H9 (cell line): Measurements from ENCODE around the gene TMEM171. TPM values are rescaled to one million over a fixed set of nuclear protein-coding genes. Genes with fewer than 3 reads are reported as not detected.

Source experiments
- DNase-seq: peaks from one replicate; pipeline ENCODE4 v3.0.0-alpha.2; 2017
- H2AFZ ChIP-seq: one replicate; pipeline ENCODE4 v1.6.1; 2013; ENCODE audit warnings: mild to moderate bottlenecking, low read length, control low read depth, moderate library complexity
- H2AK5ac ChIP-seq: 2 replicates; pipeline ENCODE4 v1.6.1; 2013; ENCODE audit warnings: low read length, control low read depth, mixed read lengths; ENCODE audit not compliant: insufficient read length
- H2BK120ac ChIP-seq: one replicate; pipeline ENCODE4 v1.6.1; 2013; ENCODE audit warnings: low read depth, mild to moderate bottlenecking, low read length, control low read depth, inconsistent platforms; ENCODE audit not compliant: poor library complexity, severe bottlenecking
- H2BK12ac ChIP-seq: 2 replicates; pipeline ENCODE4 v1.6.1; 2013; ENCODE audit warnings: low read length, control low read depth, mixed read lengths, low read depth; ENCODE audit not compliant: insufficient read length
- H2BK15ac ChIP-seq: 2 replicates; pipeline ENCODE4 v1.6.1; 2013; ENCODE audit warnings: low read depth, low read length, control low read depth
- H2BK20ac ChIP-seq: one replicate; pipeline ENCODE4 v1.6.1; 2013; ENCODE audit warnings: low read depth, mild to moderate bottlenecking, low read length, control low read depth, inconsistent platforms; ENCODE audit not compliant: poor library complexity, severe bottlenecking
- H2BK5ac ChIP-seq: 2 replicates; pipeline ENCODE4 v1.6.1; 2013; ENCODE audit warnings: low read length, control low read depth, mixed read lengths; ENCODE audit not compliant: insufficient read length
- H3K14ac ChIP-seq: 2 replicates; pipeline ENCODE4 v1.6.1; 2013; ENCODE audit warnings: low read length, control low read depth; ENCODE audit not compliant: insufficient read depth
- H3K18ac ChIP-seq: 2 replicates; pipeline ENCODE4 v1.6.1; 2013; ENCODE audit warnings: low read depth, mild to moderate bottlenecking, mixed read lengths, low read length, control low read depth; ENCODE audit not compliant: insufficient read length
- H3K23ac ChIP-seq: 2 replicates; pipeline ENCODE4 v1.6.1; 2013; ENCODE audit warnings: low read length, control low read depth, mixed read lengths, low read depth; ENCODE audit not compliant: insufficient read length
- H3K23me2 ChIP-seq: 2 replicates; pipeline ENCODE4 v1.6.1; 2013; ENCODE audit warnings: low read depth, mild to moderate bottlenecking, mixed read lengths, low read length, control low read depth; ENCODE audit not compliant: insufficient read length, poor library complexity, severe bottlenecking
- H3K27ac ChIP-seq: 2 replicates; pipeline ENCODE4 v1.5.1; 2013; ENCODE audit warnings: low read length, control low read depth, mixed read lengths, low read depth; ENCODE audit not compliant: insufficient read length
- H3K27me3 ChIP-seq: 2 replicates; pipeline ENCODE4 v1.6.1; 2013; ENCODE audit warnings: low read length, control low read depth, inconsistent platforms; ENCODE audit not compliant: insufficient read depth
- H3K4ac ChIP-seq: 2 replicates; pipeline ENCODE4 v1.6.1; 2013; ENCODE audit warnings: low read depth, mild to moderate bottlenecking, control low read depth, inconsistent platforms, low read length, moderate library complexity
- H3K4me1 ChIP-seq: 2 replicates; pipeline ENCODE4 v1.6.1; 2013; ENCODE audit warnings: low read length, control low read depth, inconsistent platforms; ENCODE audit not compliant: insufficient read depth
- H3K4me2 ChIP-seq: 2 replicates; pipeline ENCODE4 v1.6.1; 2013; ENCODE audit warnings: low read length, control low read depth, mixed read lengths; ENCODE audit not compliant: insufficient read length, insufficient read depth
- H3K56ac ChIP-seq: 2 replicates; pipeline ENCODE4 v1.6.1; 2013; ENCODE audit warnings: low read depth, mild to moderate bottlenecking, mixed read lengths, low read length, control low read depth; ENCODE audit not compliant: insufficient read length
- H3K79me1 ChIP-seq: 2 replicates; pipeline ENCODE4 v1.6.1; 2013; ENCODE audit warnings: low read depth, mild to moderate bottlenecking, moderate library complexity, low read length, control low read depth, inconsistent platforms; ENCODE audit not compliant: insufficient read depth, poor library complexity, severe bottlenecking
- H3K79me2 ChIP-seq: 2 replicates; pipeline ENCODE4 v1.6.1; 2013; ENCODE audit warnings: low read length, control low read depth, inconsistent platforms; ENCODE audit not compliant: insufficient read depth
- H3K9ac ChIP-seq: 2 replicates; pipeline ENCODE4 v1.6.1; 2013; ENCODE audit warnings: low read length, control low read depth, mixed read lengths; ENCODE audit not compliant: insufficient read length; ENCODE audit errors: extremely low read depth
- H3K9me3 ChIP-seq: one replicate; pipeline ENCODE4 v1.6.1; 2013; ENCODE audit warnings: low read depth, low read length, inconsistent platforms; ENCODE audit not compliant: control insufficient read depth
- H3T11ph ChIP-seq: one replicate; pipeline ENCODE4 v1.6.1; 2013; ENCODE audit warnings: mild to moderate bottlenecking, low read length, control low read depth, inconsistent platforms
- H4K20me1 ChIP-seq: one replicate; pipeline ENCODE4 v1.6.1; 2013; ENCODE audit not compliant: control insufficient read depth, insufficient read length, insufficient read depth
- H4K5ac ChIP-seq: 2 replicates; pipeline ENCODE4 v1.6.1; 2013; ENCODE audit warnings: low read depth, mild to moderate bottlenecking, mixed read lengths, low read length, control low read depth; ENCODE audit not compliant: insufficient read length
- H4K8ac ChIP-seq: replicated peaks from 2 replicates; pipeline ENCODE4 v1.6.1; 2013; ENCODE audit warnings: low read length, control low read depth, mixed read lengths, low read depth; ENCODE audit not compliant: insufficient read length
- H4K91ac ChIP-seq: 2 replicates; pipeline ENCODE4 v1.6.1; 2013; ENCODE audit warnings: low read depth, mild to moderate bottlenecking, moderate library complexity, mixed read lengths, low read length, control low read depth; ENCODE audit not compliant: insufficient read length
- H3K27ac Mint-ChIP-seq, 3 experiments: 2 replicates in 2 of 3; 3 replicates in 1 of 3; pipeline ENCODE4 v1.8.0; 2020 to 2021; ENCODE audit warnings: mixed read lengths in 3 of 3, mild to moderate bottlenecking in 1 of 3, moderate library complexity in 1 of 3
- H3K27me3 Mint-ChIP-seq: 2 replicates; pipeline ENCODE4 v1.8.0; 2021; ENCODE audit warnings: low read depth, mild to moderate bottlenecking, moderate library complexity, mixed read lengths
- H3K36me3 Mint-ChIP-seq, 3 experiments: 2 replicates in 2 of 3; 3 replicates in 1 of 3; pipeline ENCODE4 v1.8.0; 2020 to 2021; ENCODE audit warnings: low read depth in 3 of 3, mixed read lengths in 3 of 3; ENCODE audit not compliant: insufficient read depth in 1 of 3
- H3K4me1 Mint-ChIP-seq, 2 experiments: 2 replicates each; pipeline ENCODE4 v1.8.0; 2020; ENCODE audit warnings: mixed read lengths in 2 of 2
- H3K4me3 Mint-ChIP-seq, 2 experiments: 2 replicates in 1 of 2; 3 replicates in 1 of 2; pipeline ENCODE4 v1.8.0; 2020 to 2021; ENCODE audit warnings: mild to moderate bottlenecking in 2 of 2, mixed read lengths in 2 of 2, moderate library complexity in 1 of 2
- H3K9me3 Mint-ChIP-seq, 2 experiments: 2 replicates in 1 of 2; 3 replicates in 1 of 2; pipeline ENCODE4 v1.8.0; 2020; ENCODE audit warnings: mild to moderate bottlenecking in 2 of 2, mixed read lengths in 2 of 2, moderate library complexity in 1 of 2
- WGBS: extraction: QIAGEN DNeasy Blood & Tissue Kit; methylation state at CpG from one replicate; pipeline ENCODE4 v1.1.7; 2013; ENCODE audit warnings: missing lambda C conversion rate, low lambda C conversion rate, mixed read lengths; ENCODE audit not compliant: insufficient read length; ENCODE audit errors: extremely low coverage; 5-methylcytosine and 5-hydroxymethylcytosine counted together
- total RNA-seq: library from RNA; stranded (reverse); gene quantifications from 2 replicates; pipeline ENCODE4 v1.2.1, GENCODE V29; 2021
- TF ChIP-seq, protein P1 (sequence below): fragments of 200-600 bp; sonication (generic); conservative IDR thresholded peaks from 3 replicates; pipeline ENCODE4 v1.8.0; 2021; ENCODE audit warnings: antibody characterized with exemption, mild to moderate bottlenecking

The TMEM171 gene
- total RNA-seq, 1 experiment from 2014 or later = 0.42 TPM

GRCh38 chr5:73130811-73131210 lies 10.4 kb downstream of the TMEM171 start:
- Histone ChIP-seq H3K4me2 (no peak overlapping the region), H2BK120ac (no peak overlapping the region), H2BK12ac (no peak overlapping the region), H3K4ac (no peak overlapping the region), H2BK20ac (no peak overlapping the region), H3K18ac (no peak overlapping the region), H4K91ac (no peak overlapping the region), H3K79me2 (no peaks in the 10 kb centered on the region), H3K56ac (no peak overlapping the region), H3K27ac (no peak overlapping the region), H2AK5ac (no peak overlapping the region), H2AFZ (no peak overlapping the region), H4K5ac (no peak overlapping the region), H4K8ac (no peak overlapping the region), H4K20me1 (no peaks in the 10 kb centered on the region), H3K9ac (no peak overlapping the region), H2BK15ac (no peak overlapping the region), H3K23ac (no peak overlapping the region), H3K27me3 (no peaks in the 10 kb centered on the region), H3K23me2 (no peaks in the 10 kb centered on the region), H2BK5ac (no peak overlapping the region), H3K4me1 (peaks cover 3% of the 10 kb centered on the region; the same call in 1 of the 2 replicates), H3T11ph (no peak overlapping the region), H3K79me1 (no peaks in the 10 kb centered on the region), H3K14ac (no peak overlapping the region), H3K9me3 (no peaks in the 10 kb centered on the region)
- Mint-ChIP-seq H3K4me1 (peaks cover 21 to 23% of the 10 kb centered on the region in 2 experiments), H3K27ac (no peak overlapping the region), H3K9me3 (no peaks in the 10 kb centered on the region; a peak in 1 of 5 replicates), H3K36me3 (peaks cover 0 to 2% (median 0%) of the 10 kb centered on the region in 3 experiments; a peak in 2 of 7 replicates), H3K27me3 (peaks cover 5% of the 10 kb centered on the region), H3K4me3 (no peak overlapping the region)
- no CpG with 5 or more reads among the region's 1 CpG for WGBS
- no peak for DNase-seq
- TF ChIP-seq, protein P1, sequence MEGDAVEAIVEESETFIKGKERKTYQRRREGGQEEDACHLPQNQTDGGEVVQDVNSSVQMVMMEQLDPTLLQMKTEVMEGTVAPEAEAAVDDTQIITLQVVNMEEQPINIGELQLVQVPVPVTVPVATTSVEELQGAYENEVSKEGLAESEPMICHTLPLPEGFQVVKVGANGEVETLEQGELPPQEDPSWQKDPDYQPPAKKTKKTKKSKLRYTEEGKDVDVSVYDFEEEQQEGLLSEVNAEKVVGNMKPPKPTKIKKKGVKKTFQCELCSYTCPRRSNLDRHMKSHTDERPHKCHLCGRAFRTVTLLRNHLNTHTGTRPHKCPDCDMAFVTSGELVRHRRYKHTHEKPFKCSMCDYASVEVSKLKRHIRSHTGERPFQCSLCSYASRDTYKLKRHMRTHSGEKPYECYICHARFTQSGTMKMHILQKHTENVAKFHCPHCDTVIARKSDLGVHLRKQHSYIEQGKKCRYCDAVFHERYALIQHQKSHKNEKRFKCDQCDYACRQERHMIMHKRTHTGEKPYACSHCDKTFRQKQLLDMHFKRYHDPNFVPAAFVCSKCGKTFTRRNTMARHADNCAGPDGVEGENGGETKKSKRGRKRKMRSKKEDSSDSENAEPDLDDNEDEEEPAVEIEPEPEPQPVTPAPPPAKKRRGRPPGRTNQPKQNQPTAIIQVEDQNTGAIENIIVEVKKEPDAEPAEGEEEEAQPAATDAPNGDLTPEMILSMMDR = no peak
